Fibroblast of skin of right biceps (primary cell): ENCODE results near the gene SNAPIN.
"Not testable (repeated sequence)": the region's sequence is repeated elsewhere in the genome, so short reads cannot be mapped to it uniquely, and the experiment has no call there.

ENCODE experiments used
- DNase-seq: peaks from one replicate; pipeline ENCODE4 v3.0.0-alpha.2; 2013

The SNAPIN gene

DNA sequence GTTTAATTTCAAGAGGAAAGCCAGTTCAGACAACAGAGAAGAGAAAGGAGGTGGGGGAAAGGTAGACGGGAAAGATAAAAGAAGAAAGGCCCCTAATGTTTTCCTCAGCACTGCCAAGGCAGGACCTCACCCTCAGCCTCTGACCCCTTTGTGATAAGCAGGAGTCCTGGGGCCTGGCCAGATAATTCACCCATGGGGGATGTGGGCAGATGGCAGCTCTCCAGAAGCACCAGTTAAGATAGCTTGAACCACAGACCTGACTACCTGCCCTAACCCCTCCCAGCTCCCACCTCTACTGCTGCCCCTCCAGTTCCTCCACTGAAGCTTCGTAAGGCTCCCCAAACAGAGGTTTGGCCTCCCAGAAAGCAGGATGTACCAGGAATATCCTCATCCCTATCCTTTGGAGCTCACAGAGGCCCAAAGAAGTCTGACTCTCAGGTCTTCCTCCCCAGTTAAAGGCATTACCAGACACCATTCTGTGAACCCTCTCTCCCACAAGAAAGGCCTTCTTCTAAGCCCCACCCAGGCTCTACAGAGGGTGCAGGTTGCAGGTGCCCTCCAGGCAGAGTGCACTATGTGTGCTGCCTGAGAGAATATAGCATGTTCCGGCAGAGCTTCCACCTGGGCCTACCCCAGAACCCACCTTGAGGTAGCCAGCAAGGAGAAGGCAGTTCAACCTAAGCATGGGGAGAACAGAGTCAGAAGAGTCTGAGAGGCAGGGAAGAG is 9.2 kb upstream of the SNAPIN start:
- DNase-seq = no peak

DNA sequence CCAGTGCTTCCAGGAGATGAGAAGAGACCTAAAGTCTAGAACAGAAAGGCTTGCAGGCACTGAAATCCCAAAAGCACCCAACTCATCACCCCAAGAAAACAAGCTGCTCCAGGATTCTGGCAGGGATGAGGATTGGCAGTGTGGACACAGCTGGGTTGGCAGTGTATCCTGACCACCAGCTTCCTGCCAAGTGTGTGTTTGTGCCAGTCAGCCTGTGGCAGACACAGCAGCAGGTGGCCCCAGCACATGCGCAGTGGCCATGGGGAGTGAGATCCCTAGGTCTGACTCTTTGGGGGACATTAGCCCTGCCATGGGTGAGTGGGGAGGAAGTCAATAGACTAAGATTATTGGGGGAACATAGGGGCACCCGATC is 8.7 kb upstream of the SNAPIN start:
- DNase-seq = no peak

DNA sequence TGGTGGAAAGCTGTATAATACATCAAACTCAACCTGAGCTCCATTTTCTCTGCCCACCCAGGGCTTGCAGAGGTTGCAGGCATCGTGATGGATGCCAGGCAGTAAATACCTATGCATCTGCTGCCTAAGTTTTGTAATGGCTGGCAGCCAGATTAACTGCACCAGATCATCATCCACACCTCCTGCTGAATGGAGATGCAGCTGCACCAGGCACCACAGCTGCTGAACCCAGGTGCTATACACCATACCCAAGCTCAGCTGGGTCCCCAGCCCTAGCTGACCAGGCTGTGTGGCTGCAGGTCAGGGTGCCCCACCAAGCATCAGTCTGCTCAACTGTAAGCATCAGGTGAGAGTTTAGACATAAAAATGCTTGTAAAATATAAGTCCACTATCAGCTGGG is 6.7 kb upstream of the SNAPIN start:
- no peak for DNase-seq

DNA sequence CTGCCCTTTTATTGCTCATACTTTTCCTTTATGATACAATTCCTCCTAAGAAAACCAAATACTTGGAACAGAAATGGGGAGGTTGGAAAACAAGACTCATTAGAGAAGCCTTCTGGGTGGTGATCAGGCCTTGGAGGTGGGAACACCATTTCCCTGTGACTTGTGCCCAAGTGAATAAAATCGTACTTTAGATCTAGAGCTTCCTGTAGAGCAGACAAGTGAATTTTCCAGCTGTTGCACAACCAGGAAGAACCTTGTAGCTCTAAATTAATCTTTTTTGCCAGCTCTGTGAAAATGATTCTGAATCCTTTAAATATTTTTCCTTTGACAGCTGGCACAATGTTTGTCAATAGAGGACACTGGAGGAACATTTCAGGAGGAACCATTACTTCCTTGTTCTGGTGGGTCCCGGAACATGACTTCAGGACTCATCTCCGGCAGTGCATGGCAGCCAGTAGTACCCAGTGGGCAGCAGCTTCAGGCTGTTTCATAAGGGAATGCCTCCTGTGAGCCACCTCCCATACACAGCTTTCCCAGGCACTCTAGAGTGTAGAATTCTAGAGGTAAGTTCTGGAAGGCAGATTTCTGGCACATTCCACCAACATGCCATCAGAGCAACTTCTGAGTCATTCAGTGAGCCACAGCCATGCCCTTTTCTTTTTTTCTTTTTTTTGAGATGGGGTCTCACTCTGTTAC is 5.5 kb upstream of the SNAPIN start:
- DNase-seq = peak; percentile 57

DNA sequence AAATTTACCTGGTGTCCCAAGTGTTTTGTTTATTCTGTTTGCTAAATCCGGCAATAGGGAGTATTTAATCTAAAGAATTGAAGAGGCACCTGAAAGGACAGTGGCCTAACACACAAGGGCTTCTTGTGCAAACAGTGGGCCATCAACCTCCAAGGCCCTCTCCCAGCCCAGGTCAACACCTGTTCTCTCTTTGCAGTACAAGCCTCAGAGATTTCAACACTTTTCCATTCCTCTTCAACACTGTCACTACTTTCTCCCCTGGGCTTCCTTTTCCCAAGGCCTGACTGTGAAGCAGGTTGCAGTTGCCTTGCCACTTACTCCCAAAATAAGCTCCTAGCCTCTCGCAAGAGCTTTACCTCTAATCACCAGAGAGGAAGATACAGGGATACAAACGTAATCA is 3.2 kb upstream of the SNAPIN start:
- DNase-seq = no peak

DNA sequence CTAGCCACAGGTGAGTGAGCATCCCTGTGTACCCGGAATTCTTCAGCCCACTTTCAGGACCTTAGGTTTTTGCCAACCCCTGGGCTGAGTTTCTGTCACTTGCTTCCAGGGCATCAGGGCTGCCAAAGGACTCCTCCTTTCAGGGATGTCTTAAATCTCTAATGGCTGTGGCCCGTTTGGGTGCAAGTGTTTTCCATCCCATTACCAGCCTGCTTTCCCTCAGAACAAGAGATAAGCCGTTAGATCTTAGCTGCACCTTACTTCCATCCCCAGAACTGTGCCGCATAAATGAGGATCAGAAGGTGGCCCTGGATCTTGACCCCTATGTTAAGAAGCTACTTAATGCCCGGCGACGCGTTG is 652 bp downstream of the SNAPIN start:
- DNase-seq = no peak

DNA sequence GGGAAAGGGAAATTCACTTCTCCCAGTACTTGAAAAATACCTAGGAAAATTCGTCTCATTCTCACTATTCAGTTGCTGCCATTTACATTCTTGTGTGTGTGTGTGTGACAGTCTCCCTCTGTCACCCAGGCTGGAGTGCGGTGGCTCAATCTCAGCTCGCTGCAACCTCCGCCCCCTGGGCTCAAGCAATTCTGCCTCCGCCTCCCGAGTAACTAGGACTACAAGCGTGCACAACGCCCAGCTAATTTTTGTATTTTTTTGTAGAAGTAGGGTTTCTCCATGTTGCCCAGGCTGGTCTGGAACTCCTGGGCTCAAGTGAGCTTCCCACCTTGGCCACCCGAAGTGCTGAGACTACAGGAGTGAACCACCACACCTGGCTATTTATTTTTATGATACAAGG is 1.2 kb downstream of the SNAPIN start:
- DNase-seq = no peak

DNA sequence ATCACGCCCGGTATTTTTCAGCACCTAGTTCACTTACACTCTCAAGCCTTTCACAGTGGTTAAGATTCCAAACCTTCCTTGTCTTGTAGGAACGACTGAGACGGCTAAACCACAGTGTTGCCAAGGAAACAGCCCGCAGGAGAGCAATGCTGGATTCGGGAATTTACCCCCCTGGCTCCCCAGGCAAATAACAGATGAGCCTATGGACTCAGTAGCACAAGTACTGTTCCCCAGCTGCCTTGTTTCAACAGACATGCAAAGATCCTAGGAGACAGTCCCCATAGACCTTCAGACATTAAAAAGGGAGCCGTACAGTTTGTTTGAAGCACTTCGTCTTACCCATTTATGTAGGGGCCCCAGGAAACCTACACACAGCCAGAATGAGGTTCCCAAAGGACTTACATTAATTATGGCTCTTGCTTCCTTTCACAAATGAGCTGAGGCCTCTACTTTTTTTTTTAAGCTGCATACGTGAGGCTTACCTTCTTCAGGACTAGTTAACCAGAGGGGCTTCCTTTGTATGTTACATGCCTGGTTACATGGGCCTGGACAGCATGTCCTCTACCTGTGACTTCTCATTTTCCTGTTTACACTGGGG is 2.7 kb downstream of the SNAPIN start:
- peak; percentile 38 for DNase-seq

DNA sequence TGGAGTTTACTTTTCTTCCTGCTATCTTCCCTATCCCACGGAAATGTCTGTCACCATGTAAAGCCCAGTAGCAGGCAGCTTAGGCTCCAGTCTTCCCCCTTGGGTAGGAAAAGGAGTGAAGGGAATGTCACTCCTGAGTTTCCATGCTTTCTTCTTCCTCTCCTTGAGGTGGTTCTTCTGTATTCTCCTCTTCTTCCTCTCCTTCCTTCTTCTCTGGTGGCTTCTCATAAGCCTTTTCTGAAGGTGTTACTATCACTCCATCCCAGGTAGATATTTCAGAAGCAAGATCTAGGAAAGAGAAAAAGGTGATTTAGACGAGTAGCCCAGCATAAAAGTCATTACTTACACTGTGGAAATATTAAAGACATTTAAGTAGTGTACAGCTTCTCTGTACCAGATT is 3.8 kb downstream of the SNAPIN start:
- DNase-seq = no peak

DNA sequence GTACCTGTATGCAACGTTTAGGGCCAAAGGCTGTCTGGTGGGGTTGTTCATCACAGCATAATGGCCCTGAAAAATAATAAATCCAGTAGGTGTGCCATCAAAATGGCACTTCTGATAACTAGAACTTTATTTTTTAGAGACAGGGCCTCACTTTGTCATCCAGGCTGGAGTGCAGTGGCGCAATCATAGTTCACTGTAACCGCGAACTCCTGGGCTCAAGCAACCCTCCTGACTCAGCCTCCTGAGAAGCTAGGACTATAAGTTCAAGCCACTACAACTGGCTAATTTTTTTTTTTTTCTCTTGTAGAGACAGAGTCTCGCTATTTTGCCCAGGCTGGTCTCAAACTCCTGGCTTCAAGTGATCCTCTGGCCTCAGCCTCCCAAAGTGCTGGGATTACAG is 4.7 kb downstream of the SNAPIN start:
- DNase-seq = peak; percentile 42

DNA sequence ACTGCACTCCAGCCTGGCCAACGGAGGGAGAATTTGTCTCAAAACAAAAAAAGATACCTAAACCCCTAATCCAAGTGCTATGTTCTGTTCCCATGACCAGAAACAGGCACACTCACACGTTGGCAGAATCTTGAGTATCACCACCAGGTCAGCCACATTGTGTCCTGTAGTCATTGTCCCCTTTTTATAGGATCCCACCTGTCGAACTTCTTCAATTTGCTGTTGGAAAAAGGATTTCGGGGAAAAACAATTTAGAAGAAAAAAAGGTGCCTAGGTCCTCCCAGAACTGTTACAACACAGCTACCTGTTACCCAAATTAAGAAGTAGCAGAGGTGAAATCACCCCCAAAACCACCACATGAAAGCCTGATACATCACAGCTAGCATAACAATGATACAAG is 8.9 kb downstream of the SNAPIN start:
- DNase-seq = no peak

DNA sequence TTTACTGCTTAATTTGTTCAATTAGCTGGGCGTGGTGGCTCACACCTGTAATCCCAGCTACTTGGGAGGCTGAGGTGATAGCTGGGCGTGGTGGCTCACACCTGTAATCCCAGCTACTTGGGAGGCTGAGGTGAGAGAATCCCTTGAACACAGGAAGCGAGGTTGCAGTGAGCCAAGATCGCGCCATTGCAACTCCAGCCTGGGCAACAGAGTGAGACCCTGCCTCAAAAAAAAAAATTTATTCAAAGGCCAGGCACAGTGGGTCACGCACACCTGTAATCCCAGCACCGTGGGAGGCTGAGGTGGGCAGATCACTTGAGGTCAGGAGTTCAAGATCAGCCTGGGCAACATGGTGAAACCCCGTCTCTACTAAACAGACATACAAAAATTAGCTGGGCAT is 10.2 kb downstream of the SNAPIN start:
- not testable (repeated sequence) for DNase-seq

DNA sequence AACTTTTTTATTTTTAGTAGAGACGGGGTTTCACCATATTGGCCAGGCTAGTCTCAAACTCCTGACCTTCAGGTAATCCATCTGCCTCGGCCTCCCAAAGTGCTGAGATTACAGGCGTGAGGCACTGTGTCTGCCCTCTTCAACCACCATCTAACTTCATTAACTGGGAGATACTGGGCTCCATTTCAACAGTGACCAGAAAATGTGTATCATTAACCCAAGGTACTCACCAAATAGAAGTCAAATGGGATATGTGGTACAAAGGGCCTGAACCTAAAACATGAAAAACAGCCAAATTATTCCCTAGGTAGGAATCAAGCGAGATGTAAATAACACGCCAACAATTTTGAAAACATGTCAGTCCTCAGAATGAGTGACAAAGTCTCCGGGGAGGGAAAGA is 11.1 kb downstream of the SNAPIN start:
- no peak for DNase-seq

DNA sequence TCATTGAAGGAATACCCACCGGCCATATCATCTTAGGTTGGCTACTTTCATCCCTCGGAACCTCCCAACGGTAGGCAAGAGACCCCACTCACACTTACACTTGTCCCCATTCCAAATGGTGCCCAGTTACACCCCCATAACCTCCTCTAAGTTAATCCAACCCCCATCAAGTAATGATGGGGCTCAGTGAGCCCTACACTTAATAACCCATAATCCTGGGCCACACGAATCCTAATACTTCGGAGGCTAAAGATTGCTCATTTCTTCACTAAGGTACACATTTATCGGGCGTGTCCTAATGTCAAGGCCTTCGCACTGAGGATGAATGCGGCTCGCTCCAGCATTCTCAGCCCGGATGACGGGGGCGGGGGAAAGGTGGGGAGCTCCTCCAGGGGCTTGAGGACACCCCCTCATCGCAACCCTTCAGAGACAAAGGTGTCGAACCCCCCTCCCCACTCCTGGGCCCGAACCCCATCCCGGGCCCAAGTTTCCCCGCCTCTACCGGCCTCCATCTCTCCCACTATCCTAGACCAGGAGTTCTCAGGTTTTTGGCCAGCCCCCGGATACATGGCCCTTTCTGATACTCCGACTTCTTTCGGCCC is 11.9 kb downstream of the SNAPIN start:
- DNase-seq = no peak

DNA sequence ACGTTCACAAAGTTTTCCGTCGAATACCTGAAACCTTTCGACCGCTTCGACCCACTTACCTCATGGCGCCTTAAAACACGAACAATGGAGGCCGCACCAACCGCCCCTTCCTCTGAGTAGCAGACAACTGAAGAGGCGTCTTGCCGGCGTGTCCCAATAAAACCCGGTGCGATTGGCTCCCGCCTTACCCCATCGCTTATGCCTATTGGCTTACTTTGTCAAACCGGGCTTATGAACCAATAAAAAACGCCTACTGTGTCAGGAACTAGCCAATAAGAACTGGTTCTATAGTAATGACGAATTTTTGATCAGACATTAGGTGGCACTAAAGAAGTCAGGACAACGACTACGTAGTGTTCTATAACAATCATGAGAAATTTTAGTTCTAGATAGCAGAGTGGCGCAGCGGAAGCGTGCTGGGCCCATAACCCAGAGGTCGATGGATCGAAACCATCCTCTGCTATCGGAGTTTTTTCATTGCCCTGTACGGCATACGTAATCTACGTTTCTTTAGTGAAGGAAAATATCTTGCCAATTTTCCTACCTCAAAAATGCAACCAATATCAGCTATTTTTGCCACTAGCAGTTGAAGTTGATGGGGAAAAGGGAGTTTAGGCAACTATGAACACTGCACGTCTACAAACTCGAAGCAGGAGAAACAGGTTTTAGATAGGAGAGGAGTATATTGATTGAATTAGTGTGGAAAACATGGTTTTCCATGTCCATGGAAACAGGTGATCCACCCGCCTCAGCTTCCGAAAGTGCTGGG is 12.5 kb downstream of the SNAPIN start, which contains the start of gene ILF2:
Gene ILF2, minus strand, starts transcription at position 135 of the 769 bp plus-strand sequence. Its CDS starts 71 bp downstream, at position 64.
- DNase-seq = peak; percentile 100

DNA sequence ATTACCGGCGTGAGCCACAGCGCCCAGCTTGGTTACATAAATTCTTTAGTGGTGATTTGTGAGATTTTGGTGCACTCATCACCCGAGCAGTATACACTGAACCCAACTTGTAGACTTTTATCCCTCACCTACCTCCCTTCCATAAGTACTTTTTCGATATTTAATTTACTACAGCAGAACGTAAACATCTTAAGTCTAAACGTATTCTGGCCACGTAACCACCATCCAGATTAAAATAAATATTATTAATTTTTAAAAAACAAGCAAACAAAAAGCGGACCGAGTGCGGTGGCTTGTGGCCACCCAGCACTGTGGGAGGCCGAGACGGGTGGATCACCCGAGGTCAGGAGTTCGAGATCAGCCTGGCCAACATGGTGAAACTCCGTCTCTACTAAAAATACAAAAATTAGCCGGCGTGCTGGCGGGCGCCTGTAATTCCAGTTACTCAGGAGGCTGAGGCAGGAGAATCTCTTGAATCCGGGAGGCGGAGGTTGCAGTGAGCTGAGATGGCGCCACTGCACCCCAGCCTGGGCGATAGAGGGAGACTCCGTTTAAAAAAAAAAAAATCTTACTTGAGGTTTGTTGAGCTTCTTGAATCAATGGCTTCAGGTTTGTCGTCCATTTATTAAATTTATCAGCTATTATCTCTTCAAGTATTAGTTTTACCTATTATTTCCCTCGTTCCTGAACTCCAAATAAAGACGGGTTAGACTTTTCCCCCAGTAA is 13.3 kb downstream of the SNAPIN start:
- DNase-seq = peak; percentile 28

DNA sequence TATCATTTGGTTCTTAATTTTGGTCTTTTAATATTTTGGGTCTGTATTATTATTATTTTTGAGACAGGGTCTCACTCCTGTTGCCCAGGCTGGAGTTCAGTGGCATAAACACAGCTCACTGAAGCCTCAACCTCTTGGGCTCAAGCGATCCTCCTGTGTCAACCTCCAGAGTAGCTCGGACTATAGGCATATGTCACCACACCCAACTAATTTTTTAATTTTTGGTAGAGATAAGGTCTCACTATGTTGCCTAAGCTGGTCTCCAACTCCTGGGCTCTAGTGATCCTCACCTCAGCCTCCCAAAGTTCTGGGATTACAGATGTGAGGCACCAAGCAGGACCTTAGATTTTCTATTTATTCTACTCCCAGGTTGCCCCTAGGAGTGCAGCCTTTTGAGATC is 15.0 kb downstream of the SNAPIN start:
- no peak for DNase-seq

DNA sequence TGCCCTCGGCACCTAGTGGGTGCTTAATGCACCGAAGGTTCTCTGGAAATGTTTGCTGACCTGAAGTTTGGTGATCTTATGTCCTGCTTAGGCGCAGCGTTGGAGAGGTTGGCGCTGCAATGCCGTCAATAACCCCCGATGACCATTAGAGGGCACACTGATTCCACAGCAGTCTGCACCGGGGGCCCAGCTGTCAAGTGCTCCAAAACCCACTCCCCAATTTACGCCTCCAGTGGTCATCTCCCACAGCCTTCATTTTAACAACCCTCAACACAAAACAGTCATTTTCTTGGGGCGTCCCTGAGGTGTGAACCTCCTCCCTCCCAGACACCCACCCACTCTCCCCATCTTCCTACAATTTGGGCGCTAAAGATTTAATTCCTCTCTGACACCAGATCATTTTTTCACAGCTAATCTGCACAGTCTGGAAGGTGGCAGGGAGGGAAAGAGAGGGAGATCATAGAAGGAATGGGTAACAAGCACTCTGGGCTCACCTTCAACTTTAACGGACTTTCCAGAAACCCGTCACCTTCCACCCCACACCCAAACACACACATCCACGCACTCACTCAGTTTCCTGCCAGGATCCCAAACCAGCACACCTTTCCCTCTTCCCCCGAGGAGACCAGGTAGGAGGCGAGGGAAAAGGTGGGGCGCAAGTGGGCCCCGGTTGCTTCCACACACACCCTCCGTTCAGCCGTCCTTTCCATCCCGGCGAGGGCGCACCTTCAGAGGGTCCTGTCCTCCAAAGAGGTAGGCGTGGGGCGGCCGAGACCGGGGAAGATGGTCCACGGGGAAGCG is 19.4 kb downstream of the SNAPIN start:
- DNase-seq = peak; percentile 33

DNA sequence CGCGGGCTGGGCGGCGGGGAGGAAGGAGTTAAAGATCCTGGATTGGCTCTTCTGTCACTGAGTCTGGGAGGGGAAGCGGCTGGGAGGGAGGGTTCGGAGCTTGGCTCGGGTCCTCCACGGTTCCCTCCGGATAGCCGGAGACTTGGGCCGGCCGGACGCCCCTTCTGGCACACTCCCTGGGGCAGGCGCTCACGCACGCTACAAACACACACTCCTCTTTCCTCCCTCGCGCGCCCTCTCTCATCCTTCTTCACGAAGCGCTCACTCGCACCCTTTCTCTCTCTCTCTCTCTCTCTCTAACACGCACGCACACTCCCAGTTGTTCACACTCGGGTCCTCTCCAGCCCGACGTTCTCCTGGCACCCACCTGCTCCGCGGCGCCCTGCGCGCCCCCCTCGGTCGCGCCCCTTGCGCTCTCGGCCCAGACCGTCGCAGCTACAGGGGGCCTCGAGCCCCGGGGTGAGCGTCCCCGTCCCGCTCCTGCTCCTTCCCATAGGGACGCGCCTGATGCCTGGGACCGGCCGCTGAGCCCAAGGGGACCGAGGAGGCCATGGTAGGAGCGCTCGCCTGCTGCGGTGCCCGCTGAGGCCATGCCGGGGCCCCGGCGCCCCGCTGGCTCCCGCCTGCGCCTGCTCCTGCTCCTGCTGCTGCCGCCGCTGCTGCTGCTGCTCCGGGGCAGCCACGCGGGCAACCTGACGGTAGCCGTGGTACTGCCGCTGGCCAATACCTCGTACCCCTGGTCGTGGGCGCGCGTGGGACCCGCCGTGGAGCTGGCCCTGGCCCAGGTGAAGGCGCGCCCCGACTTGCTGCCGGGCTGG is 20.2 kb downstream of the SNAPIN start, which contains the start of gene NPR1:
Gene NPR1, plus strand, starts transcription at position 170 of the 818 bp plus-strand sequence. Its CDS starts 421 bp downstream, at position 591.
- peak; percentile 20 for DNase-seq

DNA sequence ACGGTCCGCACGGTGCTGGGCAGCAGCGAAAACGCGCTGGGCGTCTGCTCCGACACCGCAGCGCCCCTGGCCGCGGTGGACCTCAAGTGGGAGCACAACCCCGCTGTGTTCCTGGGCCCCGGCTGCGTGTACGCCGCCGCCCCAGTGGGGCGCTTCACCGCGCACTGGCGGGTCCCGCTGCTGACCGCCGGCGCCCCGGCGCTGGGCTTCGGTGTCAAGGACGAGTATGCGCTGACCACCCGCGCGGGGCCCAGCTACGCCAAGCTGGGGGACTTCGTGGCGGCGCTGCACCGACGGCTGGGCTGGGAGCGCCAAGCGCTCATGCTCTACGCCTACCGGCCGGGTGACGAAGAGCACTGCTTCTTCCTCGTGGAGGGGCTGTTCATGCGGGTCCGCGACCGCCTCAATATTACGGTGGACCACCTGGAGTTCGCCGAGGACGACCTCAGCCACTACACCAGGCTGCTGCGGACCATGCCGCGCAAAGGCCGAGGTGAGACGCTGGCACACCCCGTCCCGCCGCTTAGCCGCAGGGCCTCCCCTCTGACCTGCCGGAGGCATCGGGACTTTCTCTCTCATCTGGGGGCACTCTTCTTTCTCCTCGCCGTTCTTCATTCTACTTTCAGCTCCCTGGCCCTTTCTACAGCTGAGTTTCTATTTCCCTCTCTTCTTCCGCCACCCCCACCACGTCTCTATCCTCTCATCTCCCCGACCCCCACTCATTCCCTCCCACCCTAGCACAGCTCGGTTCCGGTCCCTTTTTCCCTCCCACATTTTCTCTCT is 21.0 kb downstream of the SNAPIN start:
- no peak for DNase-seq
